Stimulated activated CD4-positive, alpha-beta T cell treated with anti-CD3 and anti-CD28 coated beads, Interleukin-1b, Interleukin-23, amount 100 ng/mL, for 1 hour (primary cell): ENCODE results near the gene GNG13.
"Not testable (repeated sequence)": the region's sequence is repeated elsewhere in the genome, so short reads cannot be mapped to it uniquely, and the experiment has no call there.

ENCODE experiments used
- DNase-seq, 2 donors: peaks; one replicate each; pipeline ENCODE4 v3.0.0-alpha.2; 2020; ENCODE audit warnings: low read depth in 2 of 2

The GNG13 gene

GRCh38 chr16:778447-778846 is 22.1 kb downstream of the GNG13 start:
- no peak for DNase-seq

- no peak for DNase-seq
Measured at GRCh38 chr16:777826-778225, 22.7 kb downstream of the GNG13 start.

GRCh38 chr16:776824-777223 is 23.7 kb downstream of the GNG13 start:
- no peak for DNase-seq

- DNase-seq: not testable (repeated sequence)
Measured at GRCh38 chr16:776298-776697, 24.2 kb downstream of the GNG13 start.

- no peak for DNase-seq
Measured at GRCh38 chr16:775236-775796, 25.2 kb downstream of the GNG13 start.

- DNase-seq: no peak
Measured at GRCh38 chr16:774086-775001, 26.2 kb downstream of the GNG13 start.

GRCh38 chr16:772959-773358 is 27.6 kb downstream of the GNG13 start:
- no peak for DNase-seq

- DNase-seq: no peak
Measured at GRCh38 chr16:770411-770810, 30.1 kb downstream of the GNG13 start.

- no peak for DNase-seq
Measured at GRCh38 chr16:769934-770333, 30.6 kb downstream of the GNG13 start.

- no peak for DNase-seq
Measured at GRCh38 chr16:769184-769784, 31.2 kb downstream of the GNG13 start.

GRCh38 chr16:768428-768827 is 32.1 kb downstream of the GNG13 start:
- DNase-seq: no peak

GRCh38 chr16:767743-768235 is 32.7 kb downstream of the GNG13 start:
- DNase-seq: no peak

GRCh38 chr16:766820-767640 is 33.5 kb downstream of the GNG13 start:
- DNase-seq: no peak

GRCh38 chr16:766008-766819 is 34.3 kb downstream of the GNG13 start:
- DNase-seq: no peak

GRCh38 chr16:765488-765865 is 35.1 kb downstream of the GNG13 start:
- no peak for DNase-seq

GRCh38 chr16:764848-765487 is 35.6 kb downstream of the GNG13 start:
- no peak for DNase-seq

- no peak for DNase-seq
Measured at GRCh38 chr16:764184-764750, 36.3 kb downstream of the GNG13 start.

GRCh38 chr16:763369-764183 is 37.0 kb downstream of the GNG13 start:
- DNase-seq: no peak

GRCh38 chr16:762595-763268 is 37.8 kb downstream of the GNG13 start:
- no peak for DNase-seq
